Immature natural killer cell (primary cell): Measurements from ENCODE around the gene OR4D9. TPM values are rescaled to one million over a fixed set of nuclear protein-coding genes. Genes with fewer than 3 reads are reported as not detected.
"Not testable (repeated sequence)": the region's sequence is repeated elsewhere in the genome, so short reads cannot be mapped to it uniquely, and the experiment has no call there.

ENCODE experiments used
- DNase-seq, 3 donors: peaks; one replicate each; pipeline ENCODE4 v3.0.0; 2022; ENCODE audit warnings: mixed read lengths in 1 of 3
- H3K27ac Mint-ChIP-seq, 6 donors: one replicate each; pipeline ENCODE4 v1.8.0; 2020; ENCODE audit warnings: mixed read lengths in 6 of 6, mild to moderate bottlenecking in 5 of 6, inconsistent platforms in 4 of 6, moderate library complexity in 3 of 6
- H3K27me3 Mint-ChIP-seq, 3 donors: one replicate each; pipeline ENCODE4 v1.8.0; 2020 to 2021; ENCODE audit warnings: low read depth in 3 of 3, mild to moderate bottlenecking in 3 of 3, mixed read lengths in 3 of 3, moderate library complexity in 3 of 3, inconsistent platforms in 1 of 3
- H3K36me3 Mint-ChIP-seq, 3 donors: one replicate each; pipeline ENCODE4 v1.8.0; 2020; ENCODE audit warnings: mixed read lengths in 3 of 3, inconsistent platforms in 2 of 3, mild to moderate bottlenecking in 2 of 3
- H3K4me1 Mint-ChIP-seq, 2 donors: one replicate each; pipeline ENCODE4 v1.8.0; 2020; ENCODE audit warnings: inconsistent platforms in 2 of 2, mild to moderate bottlenecking in 2 of 2, mixed read lengths in 2 of 2, moderate library complexity in 1 of 2
- H3K4me3 Mint-ChIP-seq, 5 donors: one replicate each; pipeline ENCODE4 v1.8.0; 2020; ENCODE audit warnings: mild to moderate bottlenecking in 5 of 5, mixed read lengths in 5 of 5, inconsistent platforms in 3 of 5, moderate library complexity in 3 of 5
- H3K9me3 Mint-ChIP-seq, 6 donors: one replicate each; pipeline ENCODE4 v1.8.0; 2020; ENCODE audit warnings: mild to moderate bottlenecking in 6 of 6, mixed read lengths in 6 of 6, inconsistent platforms in 4 of 6, moderate library complexity in 3 of 6
- polyA plus RNA-seq, 3 donors: library from polyadenylated mRNA; unstranded; fragments of 300-500 nt; fragmentation: Illumina TruSeq; gene quantifications; one replicate each; pipeline ENCODE4 v1.2.3, GENCODE V29; 2021

Gene OR4D9
- not detected for polyA plus RNA-seq

DNA sequence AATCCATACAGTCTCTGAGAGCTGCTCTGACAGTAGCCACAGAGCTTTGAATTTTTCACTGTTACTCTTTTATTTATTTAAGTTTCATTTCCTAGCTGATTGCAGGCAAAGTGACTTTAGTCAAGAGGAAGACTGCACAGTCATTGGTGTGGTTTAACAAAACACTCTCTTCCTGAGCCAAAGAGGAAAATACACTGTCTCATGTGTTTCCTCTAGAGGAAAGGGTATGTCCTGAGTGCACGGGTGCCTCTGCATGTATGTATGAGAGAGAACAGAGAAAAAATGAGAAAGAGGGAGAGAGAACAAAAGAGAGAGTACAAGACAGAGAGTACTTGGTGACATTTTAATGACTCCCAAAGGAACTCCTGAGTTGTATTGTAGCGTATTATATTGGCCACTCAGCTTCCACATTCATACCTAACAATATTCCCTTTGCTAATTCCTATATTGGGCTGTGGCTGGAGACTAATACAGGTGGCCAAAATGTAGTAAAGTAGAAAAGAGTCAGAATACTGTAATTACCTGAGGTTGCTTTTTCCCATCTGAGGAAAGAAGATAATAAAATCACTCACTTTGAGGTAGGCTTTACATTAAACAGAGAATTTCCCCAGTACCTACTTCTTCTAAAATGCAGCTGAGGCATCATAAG lies at the start of gene OR4D9:
Gene OR4D9 (plus strand): TSS at position 599 of the 649 bp plus-strand sequence. CDS start 3,374 bp downstream, outside the sequence.
- peaks cover 0 to 8% (median 2%) of the 10 kb centered on the region in 3 donors for H3K27me3 Mint-ChIP-seq
- no peak for DNase-seq
- no peaks in the 10 kb centered on the region for H3K9me3 Mint-ChIP-seq
- no peak within 1 kb of the TSS for H3K4me3 Mint-ChIP-seq
- H3K4me1 Mint-ChIP-seq = no peaks in the 10 kb centered on the region
- H3K27ac Mint-ChIP-seq = no peak within 1 kb of the TSS
- no peaks in the 10 kb centered on the region for H3K36me3 Mint-ChIP-seq

- no peaks in the 10 kb centered on the region for H3K4me1 Mint-ChIP-seq
- H3K27me3 Mint-ChIP-seq = peaks cover 3 to 6% (median 4%) of the 10 kb centered on the region in 3 donors
- no peaks in the 10 kb centered on the region for H3K9me3 Mint-ChIP-seq
- H3K27ac Mint-ChIP-seq = no peak overlapping the region
- no peaks in the 10 kb centered on the region for H3K36me3 Mint-ChIP-seq
- no peak for DNase-seq
- H3K4me3 Mint-ChIP-seq = no peak overlapping the region
These were observed 48.1 kb upstream of the OR4D9 start for GRCh38 chr11:59463190-59463641.

DNA sequence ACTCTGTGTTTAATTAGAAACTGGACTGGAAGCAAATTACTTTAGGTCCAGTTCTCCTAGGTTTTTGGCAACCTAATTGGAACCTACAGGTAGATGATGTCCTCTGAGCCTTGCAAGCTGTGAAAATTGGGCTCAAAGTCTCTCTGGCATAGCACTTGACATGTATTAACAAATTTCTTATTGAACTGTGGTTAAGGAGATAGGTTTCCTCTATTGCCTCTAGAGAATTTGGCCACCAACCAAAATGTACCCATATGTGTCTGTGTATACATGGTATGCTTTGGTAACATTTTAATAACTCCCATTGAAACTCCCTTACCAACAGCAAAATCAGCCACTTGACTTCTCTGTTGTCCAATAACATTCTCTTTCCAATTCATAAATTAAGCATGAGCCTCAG lies 38.3 kb upstream of the OR4D9 start, which contains the start of gene OR4D10:
Gene OR4D10 (plus strand): TSS at position 301 of the 400 bp plus-strand sequence. CDS start 4,115 bp downstream, outside the sequence.
- Mint-ChIP-seq H3K9me3 (no peaks in the 10 kb centered on the region), H3K4me1 (no peaks in the 10 kb centered on the region), H3K4me3 (no peak within 1 kb of the TSS), H3K27ac (no peak within 1 kb of the TSS), H3K36me3 (no peaks in the 10 kb centered on the region), H3K27me3 (peaks cover 2 to 10% (median 3%) of the 10 kb centered on the region in 3 donors)
- no peak for DNase-seq

GRCh38 chr11:59475176-59475575 lies 36.2 kb upstream of the OR4D9 start:
- no peaks in the 10 kb centered on the region for H3K4me1 Mint-ChIP-seq
- H3K27ac Mint-ChIP-seq = no peak overlapping the region
- H3K27me3 Mint-ChIP-seq = peaks cover 2 to 10% (median 7%) of the 10 kb centered on the region in 3 donors
- no peak for DNase-seq
- H3K4me3 Mint-ChIP-seq = no peak overlapping the region
- H3K36me3 Mint-ChIP-seq = no peaks in the 10 kb centered on the region
- no peaks in the 10 kb centered on the region for H3K9me3 Mint-ChIP-seq

DNA sequence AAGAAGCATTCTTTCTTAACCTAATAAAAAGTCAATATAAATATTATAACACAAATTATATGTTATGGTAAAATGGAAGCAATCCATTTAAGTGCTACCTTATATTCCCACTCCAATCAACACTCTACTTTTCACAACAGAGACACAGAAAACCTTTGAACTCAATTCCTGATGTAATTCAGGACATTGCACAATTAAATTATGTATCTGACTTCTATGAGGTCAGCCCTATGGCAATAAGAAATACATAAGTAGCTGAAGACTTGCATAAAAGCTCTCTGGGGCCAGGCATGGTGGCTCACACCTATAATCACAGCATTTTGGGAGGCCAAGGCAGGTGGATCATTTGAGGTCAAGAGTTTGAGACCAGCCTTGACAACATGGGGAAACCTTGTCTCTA lies 31.4 kb upstream of the OR4D9 start:
- Mint-ChIP-seq H3K36me3 (no peaks in the 10 kb centered on the region), H3K9me3 (no peaks in the 10 kb centered on the region), H3K27me3 (peaks cover 4 to 10% (median 7%) of the 10 kb centered on the region in 3 donors), H3K4me1 (no peaks in the 10 kb centered on the region), H3K4me3 (no peak overlapping the region), H3K27ac (no peak overlapping the region)
- no peak for DNase-seq

DNA sequence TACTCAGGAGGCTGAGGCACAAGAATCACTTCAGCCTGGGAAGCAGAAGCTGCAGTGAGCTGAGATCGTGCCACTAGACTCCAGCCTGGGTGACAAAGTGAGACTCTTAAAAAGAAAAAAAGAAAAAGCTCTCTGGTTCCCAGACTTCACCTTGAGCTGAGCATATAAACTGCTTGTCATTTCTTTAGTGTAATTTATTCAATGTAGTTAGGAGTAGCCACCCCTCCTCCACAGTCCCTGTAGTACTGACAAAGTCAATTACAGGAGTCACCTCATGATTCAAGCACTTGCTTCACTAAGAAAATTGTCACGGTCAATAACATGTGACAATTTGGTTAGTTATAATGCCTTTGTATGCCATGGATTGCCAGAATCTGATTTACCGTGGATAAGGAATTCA lies 31.0 kb upstream of the OR4D9 start:
- H3K27me3 Mint-ChIP-seq = peaks cover 4 to 7% (median 7%) of the 10 kb centered on the region in 3 donors
- DNase-seq = no peak
- H3K4me3 Mint-ChIP-seq = no peak overlapping the region
- H3K4me1 Mint-ChIP-seq = no peaks in the 10 kb centered on the region
- no peak overlapping the region for H3K27ac Mint-ChIP-seq
- no peaks in the 10 kb centered on the region for H3K9me3 Mint-ChIP-seq
- no peaks in the 10 kb centered on the region for H3K36me3 Mint-ChIP-seq

DNA sequence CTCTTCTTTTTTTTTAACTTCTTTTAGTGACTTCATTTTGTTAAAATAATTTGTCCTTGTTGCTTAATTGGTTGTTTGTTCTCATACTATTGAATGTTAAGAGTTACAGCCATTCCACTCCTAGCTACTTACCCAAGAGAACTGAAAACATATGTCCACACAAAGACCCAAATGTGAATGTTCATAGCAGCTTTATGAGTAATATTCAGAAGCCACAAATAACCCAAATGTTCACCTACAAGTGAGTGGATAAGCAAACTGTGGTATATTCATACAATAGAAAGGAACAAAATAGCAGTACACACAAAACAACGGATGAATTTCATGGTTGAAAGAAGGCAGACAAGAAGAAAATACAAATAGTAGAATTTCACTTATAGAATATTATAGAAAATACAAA lies 9.4 kb upstream of the OR4D9 start:
- no peaks in the 10 kb centered on the region for H3K4me1 Mint-ChIP-seq
- no peaks in the 10 kb centered on the region for H3K36me3 Mint-ChIP-seq
- DNase-seq = no peak
- H3K9me3 Mint-ChIP-seq = peaks cover 0 to 1% (median 0%) of the 10 kb centered on the region in 6 donors
- H3K27me3 Mint-ChIP-seq = peaks cover 2 to 12% (median 2%) of the 10 kb centered on the region in 3 donors
- H3K4me3 Mint-ChIP-seq = no peak overlapping the region
- H3K27ac Mint-ChIP-seq = no peak overlapping the region

DNA sequence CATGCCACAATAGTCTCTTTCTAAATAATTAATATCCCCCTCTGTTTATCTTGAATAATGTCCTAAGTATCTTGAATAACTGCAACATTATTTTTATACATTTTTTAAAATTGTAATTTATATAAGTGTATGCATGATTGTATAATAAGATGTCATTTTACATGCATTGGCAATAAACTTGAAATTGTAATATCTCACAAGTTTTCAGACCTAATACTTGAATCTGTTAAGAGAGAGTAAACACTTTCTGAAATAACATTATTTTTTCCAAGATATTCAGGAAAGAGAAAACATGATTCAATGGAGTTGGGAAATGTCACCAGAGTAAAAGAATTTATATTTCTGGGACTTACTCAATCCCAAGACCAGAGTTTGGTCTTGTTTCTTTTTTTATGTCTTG lies 8.1 kb upstream of the OR4D9 start, which contains the start of gene OR4D11:
Gene OR4D11 (plus strand): TSS at position 301 of the 400 bp plus-strand sequence. CDS start 0 bp downstream, at position 301.
- DNase-seq = no peak
- H3K4me1 Mint-ChIP-seq = no peaks in the 10 kb centered on the region
- H3K9me3 Mint-ChIP-seq = peaks cover 0 to 1% (median 0%) of the 10 kb centered on the region in 6 donors
- H3K27ac Mint-ChIP-seq = no peak within 1 kb of the TSS
- H3K36me3 Mint-ChIP-seq = no peaks in the 10 kb centered on the region
- H3K4me3 Mint-ChIP-seq = no peak within 1 kb of the TSS
- H3K27me3 Mint-ChIP-seq = peaks cover 2 to 12% (median 2%) of the 10 kb centered on the region in 3 donors

DNA sequence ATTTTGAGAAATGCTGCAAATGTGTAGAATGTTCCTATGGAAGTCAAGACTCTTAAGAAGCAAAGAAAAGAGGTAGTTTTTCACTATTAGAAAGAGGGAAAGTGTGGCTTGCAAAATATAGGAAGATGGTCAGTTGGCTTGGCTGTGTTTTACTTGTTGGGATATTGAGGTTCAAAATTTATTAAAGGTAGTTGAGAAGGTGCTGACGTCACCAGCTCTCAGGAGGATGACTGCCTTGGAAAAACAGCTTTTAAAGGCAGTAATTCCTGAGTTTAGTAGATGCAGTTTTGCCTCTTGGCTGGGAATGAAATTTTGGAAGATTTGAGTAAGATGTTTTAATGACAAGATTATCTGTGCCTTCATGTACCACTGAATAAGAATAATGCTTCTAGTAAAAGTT lies 336 bp downstream of the OR4D9 start:
- H3K36me3 Mint-ChIP-seq = no peaks in the 10 kb centered on the region
- peaks cover 0 to 8% (median 2%) of the 10 kb centered on the region in 3 donors for H3K27me3 Mint-ChIP-seq
- H3K4me3 Mint-ChIP-seq = no peak overlapping the region
- H3K9me3 Mint-ChIP-seq = no peaks in the 10 kb centered on the region
- no peak overlapping the region for H3K27ac Mint-ChIP-seq
- H3K4me1 Mint-ChIP-seq = no peaks in the 10 kb centered on the region
- no peak for DNase-seq

- not testable (repeated sequence) for H3K27me3 Mint-ChIP-seq, H3K36me3 Mint-ChIP-seq, H3K4me3 Mint-ChIP-seq, H3K9me3 Mint-ChIP-seq, DNase-seq, H3K27ac Mint-ChIP-seq, H3K4me1 Mint-ChIP-seq
These were observed 8.8 kb downstream of the OR4D9 start for GRCh38 chr11:59520139-59520538.

DNA sequence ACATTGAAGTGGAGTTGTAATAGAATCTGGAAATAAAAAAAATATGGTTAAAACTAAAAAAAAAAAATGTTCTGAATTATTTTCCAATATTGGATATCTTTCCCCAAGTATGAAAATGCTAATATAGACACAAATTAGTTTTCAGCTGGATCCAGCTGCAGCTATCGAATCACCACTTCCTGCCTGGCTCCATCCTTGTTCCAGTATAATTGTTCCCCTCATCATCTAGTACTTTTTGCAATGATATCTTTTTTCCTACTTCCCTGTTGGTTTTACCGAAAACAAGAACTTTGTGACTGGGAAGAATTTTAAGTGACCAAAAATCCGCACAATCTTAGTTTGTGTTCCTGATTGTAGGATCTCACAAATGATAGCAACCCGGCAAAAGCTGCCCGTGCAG lies 9.4 kb downstream of the OR4D9 start:
- Mint-ChIP-seq H3K36me3 (no peaks in the 10 kb centered on the region), H3K9me3 (no peaks in the 10 kb centered on the region), H3K4me1 (no peaks in the 10 kb centered on the region), H3K27me3 (peaks cover 1 to 5% (median 2%) of the 10 kb centered on the region in 3 donors), H3K4me3 (no peak overlapping the region), H3K27ac (no peak overlapping the region)
- DNase-seq = no peak

GRCh38 chr11:59523541-59523940 lies 12.2 kb downstream of the OR4D9 start:
- Mint-ChIP-seq H3K27ac (no peak overlapping the region), H3K4me3 (no peak overlapping the region), H3K27me3 (peaks cover 1 to 5% (median 3%) of the 10 kb centered on the region in 3 donors), H3K4me1 (no peaks in the 10 kb centered on the region), H3K36me3 (no peaks in the 10 kb centered on the region), H3K9me3 (no peaks in the 10 kb centered on the region)
- no peak for DNase-seq

- Mint-ChIP-seq H3K4me3 (no peak overlapping the region), H3K27ac (no peak overlapping the region), H3K36me3 (no peaks in the 10 kb centered on the region), H3K27me3 (peaks cover 1 to 4% (median 3%) of the 10 kb centered on the region in 3 donors), H3K9me3 (no peaks in the 10 kb centered on the region), H3K4me1 (peaks cover 6 to 9% of the 10 kb centered on the region in 2 donors)
- no peak for DNase-seq
These were observed 17.4 kb downstream of the OR4D9 start for GRCh38 chr11:59528711-59529110.

GRCh38 chr11:59532620-59533019 lies 21.3 kb downstream of the OR4D9 start:
- Mint-ChIP-seq H3K9me3 (no peaks in the 10 kb centered on the region), H3K4me3 (no peak overlapping the region), H3K36me3 (no peaks in the 10 kb centered on the region), H3K27ac (no peak overlapping the region), H3K4me1 (peaks cover 11 to 17% of the 10 kb centered on the region in 2 donors), H3K27me3 (peaks cover 0 to 6% (median 0%) of the 10 kb centered on the region in 3 donors)
- DNase-seq = no peak

- Mint-ChIP-seq H3K36me3 (no peaks in the 10 kb centered on the region), H3K4me3 (no peak overlapping the region), H3K27me3 (peaks cover 0 to 6% (median 2%) of the 10 kb centered on the region in 3 donors), H3K4me1 (peaks cover 12 to 21% of the 10 kb centered on the region in 2 donors), H3K9me3 (no peaks in the 10 kb centered on the region), H3K27ac (no peak overlapping the region)
- no peak for DNase-seq
These were observed 23.3 kb downstream of the OR4D9 start for GRCh38 chr11:59534676-59535075.
